ENCODE data around the gene UBE2G2. TPM values are rescaled to one million over a fixed set of nuclear protein-coding genes. Genes with fewer than 3 reads are reported as not detected.

The UBE2G2 gene
- total and polyA plus RNA-seq, 2 experiments from 2014 or later = 39.1 to 64.4 TPM

DNA sequence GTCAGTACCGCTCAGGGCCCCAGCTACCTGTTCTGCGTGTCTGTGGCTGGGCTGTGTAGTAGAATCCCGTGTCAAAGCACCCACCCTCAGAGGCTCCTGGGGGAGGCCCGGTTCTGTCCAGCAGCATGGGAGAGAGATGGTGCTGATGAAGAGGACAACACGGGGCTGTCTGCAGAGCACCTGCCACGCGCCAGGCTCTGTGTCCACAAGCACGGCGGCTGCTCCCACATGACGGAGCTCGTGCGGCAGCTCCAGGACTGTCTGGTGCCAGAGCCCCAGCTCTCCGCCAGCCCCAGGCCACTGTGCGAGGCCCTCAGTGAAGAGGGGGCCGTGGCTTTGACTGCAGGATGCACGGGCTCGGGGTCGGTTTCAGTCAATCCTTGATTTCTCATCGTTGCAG is 48.3 kb downstream of the UBE2G2 start:
- WGBS, 2 experiments (ENCODE audit: low coverage in 1 of 2, low lambda C conversion rate in 2 of 2, missing lambda C conversion rate in 2 of 2) = 44 to 49% methylated on average over 15 to 19 of the region's 19 CpGs
- in situ Hi-C loops (cut with MboI) = no loop called here

GRCh38 chr21:44752671-44753235 is 48.9 kb downstream of the UBE2G2 start:
- no peaks in the 10 kb centered on the region for H3K36me3 ChIP-seq (ENCODE audit: low read depth)
- no peak overlapping the region for H3K9ac ChIP-seq
- no peaks in the 10 kb centered on the region for H3F3A ChIP-seq (ENCODE audit: insufficient read depth)
- no peak overlapping the region for H3K4me2 ChIP-seq (ENCODE audit: unreplicated experiment)
- H2AFZ ChIP-seq = no peak overlapping the region
- no peak overlapping the region for H3K27ac ChIP-seq
- no peaks in the 10 kb centered on the region for H4K20me1 ChIP-seq (ENCODE audit: insufficient read depth)
- no peaks in the 10 kb centered on the region for H3K79me2 ChIP-seq (ENCODE audit: insufficient read depth)
- in situ Hi-C loops (cut with MboI) = no loop called here
- H3K4me1 ChIP-seq (ENCODE audit: insufficient read depth) = no peaks in the 10 kb centered on the region
- 13 to 15% methylated on average over 11 of the region's 11 CpGs for WGBS, 2 experiments (ENCODE audit: low coverage in 1 of 2, low lambda C conversion rate in 2 of 2, missing lambda C conversion rate in 2 of 2)
- DNase-seq = peak; percentile 55
- TF ChIP-seq EZH2 (IDR thresholded peaks at IDR 0.05; ENCODE audit: insufficient read depth, poor library complexity, severe bottlenecking) (no peak), EZH2phosphoT487 (IDR thresholded peaks at IDR 0.05; ENCODE audit: insufficient read depth, low read depth) (no peak)
- no peak overlapping the region for H3K4me3 ChIP-seq
- peaks cover 17% of the 10 kb centered on the region; the same call in 1 of the 2 replicates for H3K27me3 ChIP-seq (replicated peaks; ENCODE audit: insufficient read depth)
- no peaks in the 10 kb centered on the region for H3K9me2 ChIP-seq (ENCODE audit: insufficient read depth)
- no peaks in the 10 kb centered on the region for H3K9me3 ChIP-seq (ENCODE audit: low read depth)

More for the DNA sequence above, 48.3 kb downstream of the UBE2G2 start:
- no peak for TF ChIP-seq EZH2 (IDR thresholded peaks at IDR 0.05; ENCODE audit: insufficient read depth, poor library complexity, severe bottlenecking)
- TF ChIP-seq EZH2phosphoT487 (IDR thresholded peaks at IDR 0.05; ENCODE audit: insufficient read depth, low read depth) = no peak
- Histone ChIP-seq H3K9me3 (ENCODE audit: low read depth) (no peaks in the 10 kb centered on the region), H3K4me1 (ENCODE audit: insufficient read depth) (no peaks in the 10 kb centered on the region), H3K4me3 (no peak overlapping the region), H3K9ac (no peak overlapping the region), H4K20me1 (ENCODE audit: insufficient read depth) (no peaks in the 10 kb centered on the region), H3K27ac (no peak overlapping the region), H3K79me2 (ENCODE audit: insufficient read depth) (no peaks in the 10 kb centered on the region), H3F3A (ENCODE audit: insufficient read depth) (no peaks in the 10 kb centered on the region), H3K27me3 (replicated peaks; ENCODE audit: insufficient read depth) (peaks cover 11% of the 10 kb centered on the region; the same call in 1 of the 2 replicates), H3K9me2 (ENCODE audit: insufficient read depth) (no peaks in the 10 kb centered on the region), H2AFZ (no peak overlapping the region), H3K36me3 (ENCODE audit: low read depth) (no peaks in the 10 kb centered on the region), H3K4me2 (ENCODE audit: unreplicated experiment) (no peak overlapping the region)
- DNase-seq = no peak

- H3F3A ChIP-seq (ENCODE audit: insufficient read depth) = no peaks in the 10 kb centered on the region
- no peaks in the 10 kb centered on the region for H3K9me2 ChIP-seq (ENCODE audit: insufficient read depth)
- in situ Hi-C loops (cut with MboI) = no loop called here
- no peak overlapping the region for H3K27ac ChIP-seq
- H4K20me1 ChIP-seq (ENCODE audit: insufficient read depth) = no peaks in the 10 kb centered on the region
- H3K27me3 ChIP-seq (replicated peaks; ENCODE audit: insufficient read depth) = peaks cover 19% of the 10 kb centered on the region; the same call in 1 of the 2 replicates
- no peak overlapping the region for H3K4me2 ChIP-seq (ENCODE audit: unreplicated experiment)
- no peak overlapping the region for H3K9ac ChIP-seq
- H3K36me3 ChIP-seq (ENCODE audit: low read depth) = no peaks in the 10 kb centered on the region
- DNase-seq = no peak
- no peaks in the 10 kb centered on the region for H3K79me2 ChIP-seq (ENCODE audit: insufficient read depth)
- TF ChIP-seq EZH2phosphoT487 (IDR thresholded peaks at IDR 0.05; ENCODE audit: insufficient read depth, low read depth) (no peak), EZH2 (IDR thresholded peaks at IDR 0.05; ENCODE audit: insufficient read depth, poor library complexity, severe bottlenecking) (no peak)
- no peaks in the 10 kb centered on the region for H3K4me1 ChIP-seq (ENCODE audit: insufficient read depth)
- no peaks in the 10 kb centered on the region for H3K9me3 ChIP-seq (ENCODE audit: low read depth)
- no peak overlapping the region for H2AFZ ChIP-seq
- 52 to 58% methylated on average over 22 to 34 of the region's 34 CpGs for WGBS, 2 experiments (ENCODE audit: low coverage in 1 of 2, low lambda C conversion rate in 2 of 2, missing lambda C conversion rate in 2 of 2)
- no peak overlapping the region for H3K4me3 ChIP-seq
Measured at GRCh38 chr21:44751799-44752636, 49.6 kb downstream of the UBE2G2 start.

GRCh38 chr21:44751186-44751798 is 50.3 kb downstream of the UBE2G2 start:
- Histone ChIP-seq H3K4me2 (ENCODE audit: unreplicated experiment) (no peak overlapping the region), H2AFZ (no peak overlapping the region), H3K9me2 (ENCODE audit: insufficient read depth) (no peaks in the 10 kb centered on the region), H3F3A (ENCODE audit: insufficient read depth) (no peaks in the 10 kb centered on the region), H3K9ac (no peak overlapping the region), H4K20me1 (ENCODE audit: insufficient read depth) (no peaks in the 10 kb centered on the region), H3K79me2 (ENCODE audit: insufficient read depth) (no peaks in the 10 kb centered on the region), H3K36me3 (ENCODE audit: low read depth) (no peaks in the 10 kb centered on the region), H3K27me3 (replicated peaks; ENCODE audit: insufficient read depth) (peaks cover 19% of the 10 kb centered on the region; the same call in 1 of the 2 replicates), H3K4me3 (no peak overlapping the region), H3K9me3 (ENCODE audit: low read depth) (no peaks in the 10 kb centered on the region), H3K4me1 (ENCODE audit: insufficient read depth) (no peaks in the 10 kb centered on the region), H3K27ac (no peak overlapping the region)
- WGBS, 2 experiments (ENCODE audit: low coverage in 1 of 2, low lambda C conversion rate in 2 of 2, missing lambda C conversion rate in 2 of 2) = 52% methylated on average over 23 of the region's 24 CpGs
- TF ChIP-seq EZH2phosphoT487 (IDR thresholded peaks at IDR 0.05; ENCODE audit: insufficient read depth, low read depth) = no peak
- no peak for TF ChIP-seq EZH2 (IDR thresholded peaks at IDR 0.05; ENCODE audit: insufficient read depth, poor library complexity, severe bottlenecking)
- in situ Hi-C loops (cut with MboI) = no loop called here
- no peak for DNase-seq
